ENCODE results near the gene ANKS1B.
A peak's percentile ranks its signal among the peaks of the same experiment; 100 is the strongest.

The ANKS1B gene

GRCh38 chr12:99433155-99433554, 551.6 kb downstream of the ANKS1B start:
- Histone ChIP-seq H3K27ac (no peak overlapping the region), H3K4me3 (no peak overlapping the region)

DNA sequence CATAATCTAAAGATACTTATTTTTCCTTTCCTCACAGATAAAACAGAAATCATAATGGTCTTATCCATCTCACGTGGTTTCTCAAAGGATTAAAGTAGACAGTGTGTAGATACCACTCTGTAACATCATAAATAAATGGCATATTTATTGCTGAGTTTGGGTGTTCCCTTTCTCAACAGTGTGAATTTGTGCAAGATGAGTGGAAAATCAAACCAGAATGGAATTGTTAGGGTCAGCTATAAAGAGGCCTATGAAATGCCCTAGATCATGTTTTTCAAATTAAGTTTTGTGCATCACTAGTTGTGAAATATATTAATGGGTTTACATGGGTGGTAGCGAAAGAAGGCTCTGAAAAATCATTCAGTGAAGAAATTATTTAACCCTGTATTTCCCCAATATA, 553.5 kb downstream of the ANKS1B start:
- H3K27ac ChIP-seq: peak overlapping the region in 1 of 21 experiments; percentile 18
- no peak overlapping the region for H3K4me3 ChIP-seq

- no peak overlapping the region for H3K4me3 ChIP-seq
Measured at GRCh38 chr12:99427104-99427503, 557.6 kb downstream of the ANKS1B start.

DNA sequence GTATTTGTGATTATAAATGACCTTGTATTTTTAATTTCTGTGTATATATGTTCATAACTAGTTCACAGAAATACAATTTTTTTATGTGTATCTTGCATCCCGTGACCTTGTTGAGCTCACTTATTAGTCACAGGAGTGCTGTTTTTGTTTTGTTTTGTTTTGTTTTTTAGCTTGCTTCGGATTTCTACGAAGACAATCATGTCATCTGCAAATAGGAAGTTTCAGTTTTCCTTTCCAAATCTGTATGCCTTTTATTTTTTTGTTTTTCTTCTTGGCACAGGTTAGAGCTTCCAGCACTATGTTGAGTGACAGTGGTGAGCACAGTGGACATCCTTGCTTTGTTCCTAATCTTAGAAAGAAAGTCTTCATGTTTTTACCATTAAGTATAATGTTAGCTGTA, 566.4 kb downstream of the ANKS1B start:
- Histone ChIP-seq H3K27ac (no peak overlapping the region), H3K4me3 (no peak overlapping the region)

More at GRCh38 chr12:99427104-99427503, 557.6 kb downstream of the ANKS1B start:
- H3K27ac ChIP-seq: no peak overlapping the region

DNA sequence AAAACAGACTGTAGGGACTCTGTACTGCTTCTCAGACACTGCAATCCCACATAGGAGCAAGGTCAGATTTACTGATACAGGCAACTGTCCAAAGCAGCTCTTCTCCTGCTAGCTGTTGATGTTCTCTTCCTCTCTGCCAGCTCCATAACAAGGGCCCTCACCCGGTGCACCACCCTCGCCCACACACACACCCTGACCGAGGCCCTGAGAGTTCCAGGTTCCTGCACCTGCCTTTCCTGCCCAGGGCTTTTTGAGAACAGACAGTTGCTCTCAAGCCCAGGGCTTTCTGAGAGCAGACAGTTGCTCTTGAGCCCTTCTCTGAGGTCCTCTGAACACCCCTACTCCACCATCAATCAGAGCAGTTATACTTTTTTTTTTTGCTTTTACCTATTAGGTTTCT, 571.0 kb downstream of the ANKS1B start:
- H3K27ac ChIP-seq: no peak overlapping the region
- no peak overlapping the region for H3K4me3 ChIP-seq

DNA sequence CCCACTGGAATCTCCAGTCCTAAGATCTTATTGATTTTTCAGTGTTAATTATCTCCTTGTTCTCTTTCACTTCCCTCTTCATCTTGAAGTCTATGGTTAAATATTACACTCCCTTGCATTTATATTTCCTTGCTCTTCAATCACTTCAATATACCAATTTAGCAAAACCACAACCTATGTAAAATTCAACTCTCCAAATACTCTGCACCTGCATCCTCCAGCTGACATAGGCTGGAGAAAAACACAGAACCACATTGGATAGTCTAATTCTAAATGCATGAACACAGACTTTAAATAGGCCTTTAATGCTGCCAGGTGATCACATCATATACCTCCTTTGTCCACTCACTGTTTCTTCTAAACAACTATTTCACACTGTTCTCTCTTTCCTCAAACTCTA, 591.0 kb downstream of the ANKS1B start:
- no peak overlapping the region for H3K27ac ChIP-seq
- no peak overlapping the region for H3K4me3 ChIP-seq

- no peak overlapping the region for H3K27ac ChIP-seq
- no peak overlapping the region for H3K4me3 ChIP-seq
Measured at GRCh38 chr12:99392091-99392850, 592.5 kb downstream of the ANKS1B start.

- no peak overlapping the region for H3K27ac ChIP-seq
- H3K4me3 ChIP-seq: no peak overlapping the region
Measured at GRCh38 chr12:99390707-99391106, 594.0 kb downstream of the ANKS1B start.

GRCh38 chr12:99389751-99390150, 595.0 kb downstream of the ANKS1B start:
- H3K27ac ChIP-seq: no peak overlapping the region
- no peak overlapping the region for H3K4me3 ChIP-seq

DNA sequence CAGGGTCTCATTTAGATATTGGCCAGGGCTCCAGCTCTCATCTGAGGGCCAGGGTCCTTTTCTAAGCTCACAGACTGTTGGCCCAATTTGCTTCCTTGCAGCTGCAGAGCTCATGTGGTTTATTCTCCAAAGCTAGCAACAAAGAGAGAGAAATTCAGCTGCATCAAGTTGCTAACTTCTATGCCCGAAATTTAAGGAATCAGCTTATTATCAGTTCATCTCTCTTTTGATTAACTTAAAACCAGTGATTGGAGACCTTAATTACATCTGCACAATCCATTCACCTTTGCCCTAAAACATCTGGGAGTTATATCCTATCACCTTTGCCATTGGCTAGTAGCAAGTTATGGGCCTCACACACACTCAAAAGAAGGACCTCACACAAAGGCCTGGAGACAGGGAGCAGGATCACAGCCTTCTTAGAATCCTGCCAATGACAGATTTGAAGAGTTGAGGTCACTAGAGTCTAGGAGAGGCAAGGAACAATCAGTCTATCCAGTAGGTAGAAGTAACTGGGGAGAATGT, 596.0 kb downstream of the ANKS1B start:
- Histone ChIP-seq H3K4me3 (no peak overlapping the region), H3K27ac (no peak overlapping the region)

DNA sequence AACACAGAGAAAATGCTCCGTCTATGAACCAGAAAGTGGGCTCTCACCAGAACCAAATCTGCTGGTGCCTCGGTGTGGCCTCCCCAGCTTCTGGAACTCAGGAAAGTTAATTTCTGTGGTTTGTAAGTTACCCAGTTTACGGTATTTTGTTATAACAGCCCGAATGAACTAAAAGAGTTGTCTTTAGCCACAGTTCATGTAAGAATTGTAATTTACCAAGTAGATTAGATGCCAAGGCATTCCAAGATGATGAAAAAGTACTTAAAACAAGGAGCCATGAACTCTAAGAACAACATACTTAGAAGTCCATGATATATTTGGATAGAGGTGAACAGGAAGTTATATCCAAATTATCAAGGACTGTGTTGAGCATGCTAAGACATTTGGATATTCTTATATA, 597.1 kb downstream of the ANKS1B start:
- no peak overlapping the region for H3K27ac ChIP-seq
- H3K4me3 ChIP-seq: no peak overlapping the region

GRCh38 chr12:99386907-99387306, 597.8 kb downstream of the ANKS1B start:
- Histone ChIP-seq H3K27ac (no peak overlapping the region), H3K4me3 (no peak overlapping the region)

- H3K4me3 ChIP-seq: no peak overlapping the region
- H3K27ac ChIP-seq: no peak overlapping the region
Measured at GRCh38 chr12:99383258-99383657, 601.5 kb downstream of the ANKS1B start.

- H3K27ac ChIP-seq: no peak overlapping the region
- no peak overlapping the region for H3K4me3 ChIP-seq
Measured at GRCh38 chr12:99381992-99382391, 602.7 kb downstream of the ANKS1B start.

DNA sequence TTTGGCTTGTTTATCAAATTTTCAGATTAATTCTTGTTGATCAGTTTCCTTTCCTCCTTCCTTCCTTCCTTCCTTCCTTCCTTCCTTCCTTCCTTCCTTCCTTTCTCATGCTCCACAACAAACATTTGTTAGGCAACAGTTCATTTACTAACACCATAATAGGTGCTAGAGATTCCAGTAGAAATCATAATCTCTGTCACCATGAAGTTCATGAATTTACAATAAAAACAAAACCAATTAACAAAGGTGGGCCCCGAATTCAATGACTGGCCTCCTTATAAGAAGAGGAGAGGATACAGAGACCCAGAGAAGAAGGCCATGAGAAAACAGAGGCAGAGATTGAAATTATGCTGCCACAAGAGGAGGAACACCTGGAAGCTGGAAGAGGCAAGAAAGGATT, 604.0 kb downstream of the ANKS1B start:
- no peak overlapping the region for H3K27ac ChIP-seq
- H3K4me3 ChIP-seq: no peak overlapping the region

- H3K27ac ChIP-seq: no peak overlapping the region
- no peak overlapping the region for H3K4me3 ChIP-seq
Measured at GRCh38 chr12:99374023-99374422, 610.7 kb downstream of the ANKS1B start.

GRCh38 chr12:99372257-99372920, 612.3 kb downstream of the ANKS1B start:
- Histone ChIP-seq H3K4me3 (no peak overlapping the region), H3K27ac (peak overlapping the region in 1 of 21 experiments; percentile 18)

GRCh38 chr12:99370421-99371138, 614.2 kb downstream of the ANKS1B start:
- Histone ChIP-seq H3K4me3 (no peak overlapping the region), H3K27ac (no peak overlapping the region)

DNA sequence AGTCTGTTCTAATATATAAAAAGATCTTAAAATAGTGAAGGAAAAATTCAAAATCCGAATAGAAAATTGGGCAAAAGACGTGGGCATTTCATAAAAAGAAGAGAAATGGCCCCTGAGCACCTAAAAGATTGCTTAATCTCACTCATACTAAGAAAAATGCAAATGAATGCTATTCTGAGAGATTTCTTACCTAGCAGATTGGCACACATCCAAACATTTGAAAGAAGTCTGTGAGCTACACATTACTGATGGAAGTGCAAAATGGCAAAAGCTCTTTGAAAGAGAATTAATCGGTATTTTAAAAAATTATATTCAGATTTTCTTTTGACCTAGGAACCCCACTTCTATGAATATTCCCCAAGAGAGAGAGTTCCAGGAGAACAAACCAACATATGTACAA, 617.6 kb downstream of the ANKS1B start:
- Histone ChIP-seq H3K27ac (no peak overlapping the region), H3K4me3 (no peak overlapping the region)

DNA sequence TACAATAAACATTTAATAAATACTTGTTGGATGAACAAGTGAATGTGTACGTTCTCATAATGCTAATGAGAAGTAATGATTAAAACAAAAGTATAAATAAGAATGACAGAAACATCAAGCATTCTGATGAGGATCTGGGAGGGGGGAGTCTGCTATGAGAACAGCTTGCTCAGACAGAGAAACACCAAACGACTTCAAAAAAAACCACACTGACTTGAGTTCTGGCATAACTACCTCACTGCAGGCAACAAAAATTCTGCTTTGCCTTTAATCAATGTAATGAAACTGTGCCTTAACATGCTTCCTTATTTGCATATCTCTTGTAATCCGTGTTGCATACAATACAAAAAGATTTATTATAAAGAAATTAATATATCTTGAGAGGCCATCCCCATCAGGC, 632.5 kb downstream of the ANKS1B start:
- H3K4me3 ChIP-seq: no peak overlapping the region
- no peak overlapping the region for H3K27ac ChIP-seq

DNA sequence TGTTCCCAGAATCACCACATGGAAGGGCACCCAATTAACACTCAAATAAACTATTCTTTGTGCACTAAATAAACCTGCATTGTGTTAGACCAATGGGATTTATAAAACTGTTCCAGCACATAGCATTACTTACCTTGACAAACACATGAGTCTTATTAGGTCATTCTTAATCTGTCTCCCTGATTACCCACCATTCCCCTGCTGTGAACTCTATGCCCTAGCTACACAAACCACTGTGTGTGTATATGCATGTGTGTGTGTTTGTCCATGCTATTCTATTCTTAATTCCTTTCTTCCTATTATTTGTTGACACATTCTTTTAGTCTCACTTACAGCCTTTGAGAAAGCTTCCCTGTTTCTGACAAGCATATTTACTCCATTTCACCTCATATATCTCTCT, 640.8 kb downstream of the ANKS1B start:
- Histone ChIP-seq H3K4me3 (no peak overlapping the region), H3K27ac (no peak overlapping the region)
